Gastrocnemius medialis (tissue), 4 donors: ENCODE results near the gene ZCCHC14. TPM values are rescaled to one million over a fixed set of nuclear protein-coding genes. Genes with fewer than 3 reads are reported as not detected.

ENCODE experiments used
- ATAC-seq, 2 donors: fragments of 150-250 bp; one replicate each; pipeline ENCODE4 v1.9.1; 2016
- DNase-seq, 2 donors: peaks; one replicate each; pipeline ENCODE4 v3.0.0-alpha.2; 2019
- H3K27ac ChIP-seq, 4 donors: fragments of 200-600 bp; sonication (generic); 1 replicate in 1 of 4; 2 replicates in 3 of 4; pipeline ENCODE4 v1.5.1; 2016 to 2018; ENCODE audit warnings: mild to moderate bottlenecking in 2 of 4, moderate library complexity in 1 of 4
- H3K27me3 ChIP-seq, 3 donors: fragments of 200-600 bp; sonication (generic) in 2 of 3; 1 replicate in 1 of 3; 2 replicates in 2 of 3; pipeline versions ENCODE4 v1.5.1 to v1.6.0; 2016 to 2019; ENCODE audit warnings: mild to moderate bottlenecking in 1 of 3, moderate library complexity in 1 of 3
- H3K36me3 ChIP-seq, 2 donors: fragments of 200-600 bp; sonication (generic) in 1 of 2; one replicate each; pipeline ENCODE4 v1.5.1; 2017 to 2018
- H3K4me1 ChIP-seq, 2 donors: fragments of 200-600 bp; sonication (generic) in 1 of 2; one replicate each; pipeline ENCODE4 v1.5.1; 2016 to 2017; ENCODE audit warnings: mild to moderate bottlenecking in 2 of 2
- H3K4me3 ChIP-seq, 4 donors: fragments of 200-600 bp; sonication (generic) in 3 of 4; 1 replicate in 1 of 4; 2 replicates in 3 of 4; pipeline ENCODE4 v1.5.1; 2016 to 2019; ENCODE audit warnings: mild to moderate bottlenecking in 2 of 4
- H3K9me3 ChIP-seq, 3 donors: fragments of 200-600 bp; sonication (generic) in 2 of 3; 1 replicate in 1 of 3; 2 replicates in 2 of 3; pipeline ENCODE4 v1.5.1; 2016 to 2019
- POLR2A ChIP-seq, 2 donors: fragments of 450-650 bp; IDR thresholded peaks; one replicate each; pipeline ENCODE4 v1.6.1; 2017; ENCODE audit warnings: antibody characterized with exemption in 2 of 2, mild to moderate bottlenecking in 2 of 2, moderate library complexity in 2 of 2
- in situ Hi-C, 4 donors: fragments of 200-750 bp; cut with MboI; loops; one replicate each; pipeline versions ENCODE4 v1.15.0 to v1.8.0; 2017; ENCODE audit warnings: low sequenced_read_pairs in 4 of 4
- intact Hi-C: fragments of 100-400 bp; cut with DNase I; formaldehyde crosslinking; loops from one replicate; pipeline ENCODE4 v1.15.1; 2023; ENCODE audit warnings: low total_unique reads
- total RNA-seq, 4 donors: library from RNA; depleted of rRNA; stranded (reverse); fragments of >200 nt; gene quantifications; one replicate each; pipeline versions ENCODE4 v1.1.0 to v1.2.3, GENCODE V29; 2016
- TF ChIP-seq, protein P1 (sequence below), 5 experiments: fragments of 450-650 bp in 3 of 5; fragments of 200-600 bp in 2 of 5; sonication (generic) in 2 of 5; IDR thresholded peaks in 4 of 5; conservative IDR thresholded peaks in 1 of 5; 1 replicate in 4 of 5; 2 replicates in 1 of 5; pipeline ENCODE4 v1.5.1; 2016 to 2019; ENCODE audit warnings: antibody characterized with exemption in 5 of 5, mild to moderate bottlenecking in 3 of 5, moderate library complexity in 3 of 5

Gene ZCCHC14
- total RNA-seq, 4 donors from 2014 or later, result 8.9 to 10.7 (median 9.3) TPM

DNA sequence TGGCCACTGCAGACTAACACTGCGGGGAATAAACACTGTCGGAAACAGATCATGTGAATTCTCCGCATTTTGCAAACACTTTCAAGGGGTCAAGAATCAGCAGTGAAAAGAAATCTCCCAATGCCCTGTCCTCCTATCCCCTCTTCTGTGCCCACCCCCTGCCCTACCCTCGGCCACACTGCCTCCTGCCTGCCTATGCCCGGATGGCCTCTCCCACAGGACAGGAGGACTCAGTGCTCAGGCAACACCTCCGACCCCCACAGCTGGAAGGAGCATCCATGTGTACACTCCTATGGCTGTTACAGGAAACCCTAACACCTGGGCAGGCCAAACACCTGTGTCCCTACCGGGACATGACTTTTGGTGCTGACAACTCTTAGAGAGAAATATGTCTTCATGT is 133.7 kb downstream of the ZCCHC14 start:
- intact Hi-C loops, result loop anchor here (2.0 kb wide), 1 partner anchor 22 kb away; no protein-coding TSS in a partner anchor
- Histone ChIP-seq H3K9me3 (no peaks in the 10 kb centered on the region), H3K4me1 (peaks cover 64 to 72% of the 10 kb centered on the region in 2 donors), H3K27me3 (no peaks in the 10 kb centered on the region), H3K4me3 (no peak overlapping the region), H3K36me3 (peaks cover 0 to 9% of the 10 kb centered on the region in 2 donors), H3K27ac (peak overlapping the region; percentile 92 to 97 (median 93))
- in situ Hi-C loops, result no loop called here
- peak in 1 of 2 donors; percentile 30 for DNase-seq
- ATAC-seq, result no peak
- TF ChIP-seq POLR2A (IDR thresholded peaks at IDR 0.05), result no peak
- TF ChIP-seq, protein P1, sequence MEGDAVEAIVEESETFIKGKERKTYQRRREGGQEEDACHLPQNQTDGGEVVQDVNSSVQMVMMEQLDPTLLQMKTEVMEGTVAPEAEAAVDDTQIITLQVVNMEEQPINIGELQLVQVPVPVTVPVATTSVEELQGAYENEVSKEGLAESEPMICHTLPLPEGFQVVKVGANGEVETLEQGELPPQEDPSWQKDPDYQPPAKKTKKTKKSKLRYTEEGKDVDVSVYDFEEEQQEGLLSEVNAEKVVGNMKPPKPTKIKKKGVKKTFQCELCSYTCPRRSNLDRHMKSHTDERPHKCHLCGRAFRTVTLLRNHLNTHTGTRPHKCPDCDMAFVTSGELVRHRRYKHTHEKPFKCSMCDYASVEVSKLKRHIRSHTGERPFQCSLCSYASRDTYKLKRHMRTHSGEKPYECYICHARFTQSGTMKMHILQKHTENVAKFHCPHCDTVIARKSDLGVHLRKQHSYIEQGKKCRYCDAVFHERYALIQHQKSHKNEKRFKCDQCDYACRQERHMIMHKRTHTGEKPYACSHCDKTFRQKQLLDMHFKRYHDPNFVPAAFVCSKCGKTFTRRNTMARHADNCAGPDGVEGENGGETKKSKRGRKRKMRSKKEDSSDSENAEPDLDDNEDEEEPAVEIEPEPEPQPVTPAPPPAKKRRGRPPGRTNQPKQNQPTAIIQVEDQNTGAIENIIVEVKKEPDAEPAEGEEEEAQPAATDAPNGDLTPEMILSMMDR (IDR thresholded peaks at IDR 0.05 in 4 of 5, conservative IDR thresholded peaks at IDR 0.05 in 1 of 5), result peak in 1 of 5 experiments; percentile 9

DNA sequence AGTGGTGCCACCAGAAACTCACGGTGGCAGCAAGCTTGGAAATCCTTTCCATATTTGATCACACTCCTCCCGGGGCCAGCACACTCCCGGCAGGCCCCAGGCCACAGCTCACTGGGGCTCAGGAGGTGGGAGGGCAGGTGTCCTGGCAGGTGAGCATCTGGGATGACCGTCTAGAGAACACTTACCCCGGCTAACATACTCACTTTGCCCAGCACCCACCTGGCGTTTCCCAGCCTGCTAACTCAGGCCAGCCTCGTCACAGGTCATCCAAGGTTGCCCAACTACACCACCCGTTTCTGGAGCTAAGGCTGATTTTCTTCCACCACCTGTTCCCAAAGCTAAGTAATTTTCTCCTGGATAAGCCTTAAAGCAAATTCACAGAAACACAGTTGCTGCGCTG is 134.1 kb downstream of the ZCCHC14 start:
- intact Hi-C loops, result loop anchor here (2.0 kb wide), 1 partner anchor 22 kb away; no protein-coding TSS in a partner anchor
- H3K27ac ChIP-seq, result peak overlapping the region; percentile 92 to 97 (median 93)
- no peaks in the 10 kb centered on the region for H3K9me3 ChIP-seq
- no peak overlapping the region for H3K4me3 ChIP-seq
- peaks cover 60 to 72% of the 10 kb centered on the region in 2 donors for H3K4me1 ChIP-seq
- no peak for TF ChIP-seq POLR2A (IDR thresholded peaks at IDR 0.05)
- TF ChIP-seq, protein P1 (IDR thresholded peaks at IDR 0.05 in 4 of 5, conservative IDR thresholded peaks at IDR 0.05 in 1 of 5), result no peak
- peak; percentile 53 to 60 for ATAC-seq
- DNase-seq, result peak; percentile 74 to 81
- no peaks in the 10 kb centered on the region for H3K27me3 ChIP-seq
- peaks cover 0 to 12% of the 10 kb centered on the region in 2 donors for H3K36me3 ChIP-seq
- in situ Hi-C loops, result no loop called here

DNA sequence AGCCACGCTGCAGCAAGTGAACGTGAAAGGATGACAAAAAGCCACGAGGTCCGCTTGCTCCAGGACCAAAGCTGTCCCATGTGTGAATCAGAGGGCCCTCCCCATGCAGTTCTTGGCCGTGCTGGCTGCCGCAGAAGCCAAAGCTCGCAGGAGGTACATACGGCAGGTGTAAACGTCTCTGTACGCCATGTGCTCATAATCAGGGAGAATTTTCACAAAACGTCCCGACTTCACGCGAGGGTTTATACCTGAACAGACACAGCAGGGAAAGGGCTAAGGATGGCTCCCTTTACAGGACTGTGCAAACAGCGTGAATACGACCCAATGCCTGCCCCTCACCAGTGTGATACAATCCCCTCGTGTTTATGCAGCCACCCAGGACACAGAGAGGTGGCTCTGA is 134.6 kb downstream of the ZCCHC14 start:
- intact Hi-C loops (loop anchor here (2.0 kb wide), 1 partner anchor 23 kb away; no protein-coding TSS in a partner anchor), in situ Hi-C loops (no loop called here)
- ATAC-seq, result peak; percentile 75 to 79
- H3K27me3 ChIP-seq, result no peaks in the 10 kb centered on the region
- H3K27ac ChIP-seq, result peak overlapping the region; percentile 92 to 97 (median 93)
- H3K9me3 ChIP-seq, result no peaks in the 10 kb centered on the region
- peak; percentile 90 to 93 for DNase-seq
- TF ChIP-seq POLR2A (IDR thresholded peaks at IDR 0.05), result no peak
- TF ChIP-seq, protein P1 (IDR thresholded peaks at IDR 0.05 in 4 of 5, conservative IDR thresholded peaks at IDR 0.05 in 1 of 5), result no peak
- peaks cover 0 to 17% of the 10 kb centered on the region in 2 donors for H3K36me3 ChIP-seq
- H3K4me1 ChIP-seq, result peaks cover 56 to 67% of the 10 kb centered on the region in 2 donors
- H3K4me3 ChIP-seq, result no peak overlapping the region

DNA sequence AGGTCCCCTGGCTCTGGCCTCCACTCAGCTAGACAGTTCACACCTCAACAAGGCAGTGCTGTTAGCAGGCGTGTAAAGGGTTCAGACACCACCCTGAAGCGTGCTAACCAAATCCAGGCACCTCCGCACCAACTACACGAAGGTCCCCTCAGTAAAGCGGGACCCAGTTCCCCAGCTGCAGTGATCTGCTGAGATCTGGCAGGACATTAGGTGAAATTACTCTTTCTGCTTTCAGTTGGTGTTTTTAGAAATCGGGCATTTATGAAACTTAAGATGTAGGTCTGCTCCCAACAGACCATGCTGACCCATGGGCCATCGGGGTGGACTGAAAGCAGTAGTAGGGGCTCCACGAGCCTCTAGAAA is 136.4 kb downstream of the ZCCHC14 start:
- Histone ChIP-seq H3K4me3 (no peak overlapping the region), H3K27me3 (no peaks in the 10 kb centered on the region), H3K27ac (peak overlapping the region; percentile 92 to 97 (median 93)), H3K9me3 (no peaks in the 10 kb centered on the region), H3K4me1 (peaks cover 46 to 62% of the 10 kb centered on the region in 2 donors), H3K36me3 (peaks cover 0 to 21% of the 10 kb centered on the region in 2 donors)
- TF ChIP-seq, protein P1 (IDR thresholded peaks at IDR 0.05 in 4 of 5, conservative IDR thresholded peaks at IDR 0.05 in 1 of 5), result no peak
- no peak for TF ChIP-seq POLR2A (IDR thresholded peaks at IDR 0.05)
- ATAC-seq (no peak), DNase-seq (no peak)
- in situ Hi-C loops (no loop called here), intact Hi-C loops (no loop called here)

Other genes with a start within 250 kb of the ZCCHC14 start
- 1 to 10 TPM in 3 of 4 donors, under 1 TPM in 1; 0.22 to 3.8 (median 1.3) TPM for gene C16orf95, start 175.6 kb downstream of the ZCCHC14 start, total RNA-seq
- 100 to 1,000 TPM; 156 to 264 (median 201) TPM for gene FBXO31, start 109.2 kb downstream of the ZCCHC14 start, total RNA-seq
- gene MAP1LC3B, start 100.7 kb downstream of the ZCCHC14 start, total RNA-seq, result 100 to 1,000 TPM in 3 of 4 donors, 10 to 100 TPM in 1; 76.3 to 165 (median 122) TPM
- gene JPH3, start 109.5 kb upstream of the ZCCHC14 start, total RNA-seq, result not detected